ENCODE results near the gene ZNF835. TPM values are rescaled to one million over a fixed set of nuclear protein-coding genes. Genes with fewer than 3 reads are reported as not detected.

The ZNF835 gene
- total and polyA plus RNA-seq, 2 experiments from 2014 or later = 0.32 to 1.7 TPM

DNA sequence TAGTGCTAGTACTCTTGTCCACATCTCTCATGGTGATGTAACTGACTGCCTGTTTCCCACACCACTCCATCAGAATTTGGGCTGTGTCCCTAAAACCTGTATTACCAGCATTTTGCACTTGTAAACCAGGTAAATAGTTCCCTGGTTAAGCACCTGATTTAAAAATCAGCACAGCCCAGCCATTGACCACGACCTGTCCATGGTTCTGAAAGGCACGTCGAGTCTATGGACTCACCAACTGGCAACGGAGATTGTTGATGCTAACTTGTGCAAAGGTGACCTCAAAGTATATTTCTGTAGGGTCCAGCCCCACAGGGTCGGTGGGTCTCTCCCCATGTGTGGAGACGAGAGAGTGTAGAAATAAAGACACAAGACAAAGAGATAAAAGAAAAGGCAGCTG is 46.7 kb upstream of the ZNF835 start (continued):
- TF ChIP-seq, protein P1, sequence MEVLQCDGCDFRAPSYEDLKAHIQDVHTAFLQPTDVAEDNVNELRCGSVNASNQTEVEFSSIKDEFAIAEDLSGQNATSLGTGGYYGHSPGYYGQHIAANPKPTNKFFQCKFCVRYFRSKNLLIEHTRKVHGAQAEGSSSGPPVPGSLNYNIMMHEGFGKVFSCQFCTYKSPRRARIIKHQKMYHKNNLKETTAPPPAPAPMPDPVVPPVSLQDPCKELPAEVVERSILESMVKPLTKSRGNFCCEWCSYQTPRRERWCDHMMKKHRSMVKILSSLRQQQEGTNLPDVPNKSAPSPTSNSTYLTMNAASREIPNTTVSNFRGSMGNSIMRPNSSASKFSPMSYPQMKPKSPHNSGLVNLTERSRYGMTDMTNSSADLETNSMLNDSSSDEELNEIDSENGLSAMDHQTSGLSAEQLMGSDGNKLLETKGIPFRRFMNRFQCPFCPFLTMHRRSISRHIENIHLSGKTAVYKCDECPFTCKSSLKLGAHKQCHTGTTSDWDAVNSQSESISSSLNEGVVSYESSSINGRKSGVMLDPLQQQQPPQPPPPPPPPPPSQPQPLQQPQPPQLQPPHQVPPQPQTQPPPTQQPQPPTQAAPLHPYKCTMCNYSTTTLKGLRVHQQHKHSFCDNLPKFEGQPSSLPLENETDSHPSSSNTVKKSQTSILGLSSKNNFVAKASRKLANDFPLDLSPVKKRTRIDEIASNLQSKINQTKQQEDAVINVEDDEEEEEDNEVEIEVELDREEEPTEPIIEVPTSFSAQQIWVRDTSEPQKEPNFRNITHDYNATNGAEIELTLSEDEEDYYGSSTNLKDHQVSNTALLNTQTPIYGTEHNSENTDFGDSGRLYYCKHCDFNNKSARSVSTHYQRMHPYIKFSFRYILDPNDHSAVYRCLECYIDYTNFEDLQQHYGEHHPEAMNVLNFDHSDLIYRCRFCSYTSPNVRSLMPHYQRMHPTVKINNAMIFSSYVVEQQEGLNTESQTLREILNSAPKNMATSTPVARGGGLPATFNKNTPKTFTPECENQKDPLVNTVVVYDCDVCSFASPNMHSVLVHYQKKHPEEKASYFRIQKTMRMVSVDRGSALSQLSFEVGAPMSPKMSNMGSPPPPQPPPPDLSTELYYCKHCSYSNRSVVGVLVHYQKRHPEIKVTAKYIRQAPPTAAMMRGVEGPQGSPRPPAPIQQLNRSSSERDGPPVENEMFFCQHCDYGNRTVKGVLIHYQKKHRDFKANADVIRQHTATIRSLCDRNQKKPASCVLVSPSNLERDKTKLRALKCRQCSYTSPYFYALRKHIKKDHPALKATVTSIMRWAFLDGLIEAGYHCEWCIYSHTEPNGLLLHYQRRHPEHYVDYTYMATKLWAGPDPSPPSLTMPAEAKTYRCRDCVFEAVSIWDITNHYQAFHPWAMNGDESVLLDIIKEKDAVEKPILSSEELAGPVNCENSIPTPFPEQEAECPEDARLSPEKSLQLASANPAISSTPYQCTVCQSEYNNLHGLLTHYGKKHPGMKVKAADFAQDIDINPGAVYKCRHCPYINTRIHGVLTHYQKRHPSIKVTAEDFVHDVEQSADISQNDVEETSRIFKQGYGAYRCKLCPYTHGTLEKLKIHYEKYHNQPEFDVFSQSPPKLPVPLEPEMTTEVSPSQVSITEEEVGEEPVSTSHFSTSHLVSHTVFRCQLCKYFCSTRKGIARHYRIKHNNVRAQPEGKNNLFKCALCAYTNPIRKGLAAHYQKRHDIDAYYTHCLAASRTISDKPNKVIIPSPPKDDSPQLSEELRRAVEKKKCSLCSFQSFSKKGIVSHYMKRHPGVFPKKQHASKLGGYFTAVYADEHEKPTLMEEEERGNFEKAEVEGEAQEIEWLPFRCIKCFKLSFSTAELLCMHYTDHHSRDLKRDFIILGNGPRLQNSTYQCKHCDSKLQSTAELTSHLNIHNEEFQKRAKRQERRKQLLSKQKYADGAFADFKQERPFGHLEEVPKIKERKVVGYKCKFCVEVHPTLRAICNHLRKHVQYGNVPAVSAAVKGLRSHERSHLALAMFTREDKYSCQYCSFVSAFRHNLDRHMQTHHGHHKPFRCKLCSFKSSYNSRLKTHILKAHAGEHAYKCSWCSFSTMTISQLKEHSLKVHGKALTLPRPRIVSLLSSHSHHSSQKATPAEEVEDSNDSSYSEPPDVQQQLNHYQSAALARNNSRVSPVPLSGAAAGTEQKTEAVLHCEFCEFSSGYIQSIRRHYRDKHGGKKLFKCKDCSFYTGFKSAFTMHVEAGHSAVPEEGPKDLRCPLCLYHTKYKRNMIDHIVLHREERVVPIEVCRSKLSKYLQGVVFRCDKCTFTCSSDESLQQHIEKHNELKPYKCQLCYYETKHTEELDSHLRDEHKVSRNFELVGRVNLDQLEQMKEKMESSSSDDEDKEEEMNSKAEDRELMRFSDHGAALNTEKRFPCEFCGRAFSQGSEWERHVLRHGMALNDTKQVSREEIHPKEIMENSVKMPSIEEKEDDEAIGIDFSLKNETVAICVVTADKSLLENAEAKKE (CRISPR knock-in tag; IDR thresholded peaks at IDR 0.05) = no peak

DNA sequence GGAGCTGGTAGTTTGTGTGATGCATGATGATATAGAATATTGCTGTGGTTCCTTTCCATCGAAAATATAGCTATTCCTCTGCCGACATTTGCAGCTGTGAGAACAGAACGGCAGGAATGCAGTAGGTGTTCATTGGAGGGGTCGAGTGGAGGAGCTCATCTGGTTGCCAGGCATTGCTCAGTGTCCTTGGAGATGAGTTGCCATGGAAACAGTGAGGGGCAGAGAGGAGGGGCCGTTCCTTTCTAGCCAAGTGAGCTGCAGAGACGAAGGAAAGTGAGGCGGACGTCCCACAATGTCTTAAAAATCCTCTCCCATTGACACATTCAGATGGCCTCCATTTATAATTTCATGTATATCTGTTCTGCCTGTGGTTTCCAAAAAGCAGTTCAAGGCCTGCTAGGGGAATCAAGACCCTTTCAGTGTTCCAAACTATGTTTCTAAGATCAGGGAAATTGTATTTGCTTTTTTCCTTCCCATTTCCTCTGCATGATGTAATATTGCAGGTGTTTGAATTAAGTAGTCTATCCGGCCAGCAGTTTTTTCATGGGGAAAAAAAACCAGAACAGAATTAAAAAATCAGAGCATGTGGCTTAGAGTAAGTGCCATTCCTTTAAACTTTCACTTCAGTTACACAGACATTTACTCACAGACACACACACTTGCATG is 41.2 kb upstream of the ZNF835 start:
- Histone ChIP-seq H2AFZ (no peak overlapping the region), H3F3A (replicated peaks; ENCODE audit: low read depth) (no peaks in the 10 kb centered on the region), H3K79me2 (replicated peaks; ENCODE audit: insufficient read depth) (no peaks in the 10 kb centered on the region), H3K27me3 (ENCODE audit: insufficient read depth) (no peaks in the 10 kb centered on the region), H3K36me3 (ENCODE audit: insufficient read depth) (no peaks in the 10 kb centered on the region; the same call in 1 of the 2 replicates), H3K27ac (ENCODE audit: low read depth) (no peak overlapping the region), H4K20me1 (replicated peaks; ENCODE audit: insufficient read depth) (no peaks in the 10 kb centered on the region), H3K4me3 (no peak overlapping the region), H3K9me2 (ENCODE audit: insufficient read depth) (no peaks in the 10 kb centered on the region), H3K4me1 (ENCODE audit: insufficient read depth) (no peaks in the 10 kb centered on the region), H3K4me2 (no peak overlapping the region)
- H3K36me3 Mint-ChIP-seq (ENCODE audit: low read depth) = peaks cover 34% of the 10 kb centered on the region; the same call in 2 of the 3 replicates
- no peaks in the 10 kb centered on the region for H3K4me1 Mint-ChIP-seq
- no peak overlapping the region for H3K4me3 Mint-ChIP-seq
- H3K27me3 Mint-ChIP-seq (ENCODE audit: insufficient read depth, low read depth, poor library complexity) = peaks cover 2% of the 10 kb centered on the region
- DNase-seq (ENCODE audit: low spot score) (no peak), ATAC-seq (no peak)
- H3K27ac Mint-ChIP-seq = no peak overlapping the region
- H3K9me3 Mint-ChIP-seq = peaks cover 89% of the 10 kb centered on the region
- TF ChIP-seq NANOG (IDR thresholded peaks at IDR 0.05; ENCODE audit: borderline replicate concordance) = no peak
- TF ChIP-seq, protein P2, sequence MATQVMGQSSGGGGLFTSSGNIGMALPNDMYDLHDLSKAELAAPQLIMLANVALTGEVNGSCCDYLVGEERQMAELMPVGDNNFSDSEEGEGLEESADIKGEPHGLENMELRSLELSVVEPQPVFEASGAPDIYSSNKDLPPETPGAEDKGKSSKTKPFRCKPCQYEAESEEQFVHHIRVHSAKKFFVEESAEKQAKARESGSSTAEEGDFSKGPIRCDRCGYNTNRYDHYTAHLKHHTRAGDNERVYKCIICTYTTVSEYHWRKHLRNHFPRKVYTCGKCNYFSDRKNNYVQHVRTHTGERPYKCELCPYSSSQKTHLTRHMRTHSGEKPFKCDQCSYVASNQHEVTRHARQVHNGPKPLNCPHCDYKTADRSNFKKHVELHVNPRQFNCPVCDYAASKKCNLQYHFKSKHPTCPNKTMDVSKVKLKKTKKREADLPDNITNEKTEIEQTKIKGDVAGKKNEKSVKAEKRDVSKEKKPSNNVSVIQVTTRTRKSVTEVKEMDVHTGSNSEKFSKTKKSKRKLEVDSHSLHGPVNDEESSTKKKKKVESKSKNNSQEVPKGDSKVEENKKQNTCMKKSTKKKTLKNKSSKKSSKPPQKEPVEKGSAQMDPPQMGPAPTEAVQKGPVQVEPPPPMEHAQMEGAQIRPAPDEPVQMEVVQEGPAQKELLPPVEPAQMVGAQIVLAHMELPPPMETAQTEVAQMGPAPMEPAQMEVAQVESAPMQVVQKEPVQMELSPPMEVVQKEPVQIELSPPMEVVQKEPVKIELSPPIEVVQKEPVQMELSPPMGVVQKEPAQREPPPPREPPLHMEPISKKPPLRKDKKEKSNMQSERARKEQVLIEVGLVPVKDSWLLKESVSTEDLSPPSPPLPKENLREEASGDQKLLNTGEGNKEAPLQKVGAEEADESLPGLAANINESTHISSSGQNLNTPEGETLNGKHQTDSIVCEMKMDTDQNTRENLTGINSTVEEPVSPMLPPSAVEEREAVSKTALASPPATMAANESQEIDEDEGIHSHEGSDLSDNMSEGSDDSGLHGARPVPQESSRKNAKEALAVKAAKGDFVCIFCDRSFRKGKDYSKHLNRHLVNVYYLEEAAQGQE (IDR thresholded peaks at IDR 0.05; ENCODE audit: unreplicated experiment) = no peak
- TF ChIP-seq ZNF114 (CRISPR knock-in tag; IDR thresholded peaks at IDR 0.05) = no peak
- TF ChIP-seq, protein P1 (CRISPR knock-in tag; IDR thresholded peaks at IDR 0.05) = no peak
- TF ChIP-seq EZH2phosphoT487 (IDR thresholded peaks at IDR 0.05; ENCODE audit: unreplicated experiment) = no peak
